Kidney glomerular epithelial cell (primary cell): Measurements from ENCODE around the gene RFX7.

Experiments
- DNase-seq: peaks from one replicate; lab custom pipeline; 2025; lab: John Stamatoyannopoulos, UW

The RFX7 gene

GRCh38 chr15:56244038-56244810 lies 545 bp upstream of the RFX7 start:
- peak; percentile 65 for DNase-seq

DNA sequence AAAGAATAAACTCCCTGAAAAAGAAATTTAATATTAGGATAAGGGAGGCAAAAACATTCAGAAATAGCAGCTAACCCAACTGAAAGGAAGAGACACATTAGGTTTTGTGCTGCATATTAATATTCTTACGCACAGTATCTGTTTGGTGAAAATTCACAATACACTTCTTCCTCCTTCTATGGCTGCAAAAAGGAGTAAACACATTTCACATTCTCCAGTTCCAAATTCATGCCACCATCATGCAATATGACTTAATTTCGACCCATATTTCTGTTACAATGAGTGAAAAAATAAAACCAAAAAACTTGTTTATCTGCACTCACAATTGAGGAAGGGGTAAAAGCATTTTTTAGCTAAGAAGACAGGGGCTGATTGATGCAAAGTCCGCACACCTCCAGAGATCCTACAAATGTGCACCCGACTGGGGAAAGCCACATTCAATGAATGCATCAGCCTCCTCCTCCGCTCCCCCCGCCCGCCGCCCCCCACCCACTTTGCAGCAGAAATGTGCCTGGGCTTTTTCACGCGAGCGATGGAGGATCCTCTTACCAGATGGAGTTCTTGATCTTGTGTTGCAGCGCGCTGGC lies 1.0 kb downstream of the RFX7 start:
- DNase-seq, result no peak

DNA sequence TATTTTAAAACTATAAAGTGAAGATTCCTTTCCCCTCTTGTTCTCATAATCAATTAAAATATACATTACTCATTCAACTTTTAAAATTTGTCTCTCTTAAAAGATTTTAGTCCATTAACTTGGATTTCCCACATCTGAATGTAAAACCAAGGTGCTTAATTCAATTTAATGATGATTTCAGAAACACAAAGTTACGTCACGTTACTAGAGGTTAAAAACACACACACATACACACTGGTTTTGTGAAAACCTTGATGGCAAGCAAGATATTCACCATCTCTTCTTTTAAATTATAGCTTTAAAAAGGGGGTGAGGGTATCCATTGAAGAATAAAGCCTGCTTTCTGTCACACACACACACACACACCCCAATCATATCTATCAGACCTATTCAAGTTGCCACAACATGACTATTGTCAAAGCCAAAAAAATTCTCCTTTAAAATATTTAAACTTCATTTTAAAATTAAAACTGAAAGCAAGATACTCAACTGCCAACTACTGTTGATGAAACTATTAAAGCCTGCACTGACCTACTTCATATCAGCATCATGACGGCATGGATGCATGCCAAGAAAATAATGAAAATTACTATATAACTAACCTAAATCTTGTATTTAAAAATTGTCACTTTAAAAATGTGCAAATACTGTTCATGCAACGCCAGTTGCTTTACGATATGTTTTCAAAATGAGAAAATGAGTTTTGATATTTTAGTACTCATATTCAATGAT lies 2.1 kb downstream of the RFX7 start:
- no peak for DNase-seq

GRCh38 chr15:56240390-56240789 lies 3.3 kb downstream of the RFX7 start:
- DNase-seq, result no peak

- DNase-seq, result no peak
Observed at GRCh38 chr15:56236197-56236596, 7.5 kb downstream of the RFX7 start.

GRCh38 chr15:56234804-56235203 lies 8.9 kb downstream of the RFX7 start:
- no peak for DNase-seq

GRCh38 chr15:56233549-56233948 lies 10.1 kb downstream of the RFX7 start:
- no peak for DNase-seq

- no peak for DNase-seq
Observed at GRCh38 chr15:56232058-56232457, 11.6 kb downstream of the RFX7 start.

GRCh38 chr15:56228854-56229253 lies 14.8 kb downstream of the RFX7 start:
- no peak for DNase-seq

- no peak for DNase-seq
Observed at GRCh38 chr15:56228352-56228751, 15.3 kb downstream of the RFX7 start.

DNA sequence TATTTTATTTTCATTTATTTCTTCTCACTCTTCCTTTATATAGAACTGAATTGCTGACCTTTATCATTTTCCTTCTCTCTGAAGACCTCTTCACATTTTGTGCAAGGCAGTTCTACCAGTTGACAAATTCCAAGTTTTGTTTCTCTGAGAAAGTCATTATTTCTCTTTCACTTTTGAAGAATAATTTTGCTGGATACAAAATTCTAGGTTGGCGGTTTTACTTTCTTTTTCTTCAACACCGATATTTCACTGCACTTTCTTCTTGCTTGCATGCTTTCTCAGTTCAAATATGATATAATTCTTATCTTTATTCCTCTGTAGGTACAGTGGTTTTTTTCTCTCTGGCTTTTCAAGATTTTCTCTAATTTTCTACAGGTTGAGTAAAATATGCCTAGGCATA lies 15.9 kb downstream of the RFX7 start:
- no peak for DNase-seq

DNA sequence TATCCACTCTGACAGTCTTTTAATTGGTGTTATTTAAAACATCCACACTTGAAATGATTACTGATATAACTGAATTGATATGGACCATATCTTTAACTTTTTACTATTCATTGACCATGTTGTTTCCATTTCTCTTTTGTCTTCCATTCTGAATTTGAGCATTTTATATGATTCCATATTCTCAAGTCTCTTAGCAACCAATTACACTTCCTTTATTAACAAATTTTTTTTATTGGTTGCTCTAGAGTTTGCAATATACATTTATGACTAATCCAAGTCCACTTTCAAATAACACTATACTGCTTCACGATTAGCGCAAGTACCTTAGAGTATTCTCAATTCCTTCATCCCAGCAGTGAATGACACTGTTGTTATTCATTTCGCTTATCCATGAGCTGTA lies 16.4 kb downstream of the RFX7 start:
- no peak for DNase-seq

DNA sequence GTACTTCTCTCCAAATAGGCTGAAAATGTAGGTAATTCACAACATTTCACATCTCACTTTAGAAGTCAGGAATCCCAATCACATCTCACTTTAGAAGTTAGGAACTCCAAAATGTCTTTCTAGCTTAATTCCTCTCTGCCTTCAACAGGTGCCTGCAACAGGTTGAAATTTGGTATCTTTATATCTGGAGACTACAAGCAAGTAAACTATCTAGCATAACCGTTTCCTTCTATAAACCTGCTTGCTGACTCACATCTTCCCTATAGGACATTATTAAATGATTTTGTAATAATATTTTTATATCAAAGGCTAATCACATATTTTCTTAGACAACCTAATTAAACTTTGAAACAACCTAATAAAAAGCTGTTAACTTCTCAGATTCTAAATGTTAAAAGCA lies 18.2 kb downstream of the RFX7 start:
- no peak for DNase-seq

DNA sequence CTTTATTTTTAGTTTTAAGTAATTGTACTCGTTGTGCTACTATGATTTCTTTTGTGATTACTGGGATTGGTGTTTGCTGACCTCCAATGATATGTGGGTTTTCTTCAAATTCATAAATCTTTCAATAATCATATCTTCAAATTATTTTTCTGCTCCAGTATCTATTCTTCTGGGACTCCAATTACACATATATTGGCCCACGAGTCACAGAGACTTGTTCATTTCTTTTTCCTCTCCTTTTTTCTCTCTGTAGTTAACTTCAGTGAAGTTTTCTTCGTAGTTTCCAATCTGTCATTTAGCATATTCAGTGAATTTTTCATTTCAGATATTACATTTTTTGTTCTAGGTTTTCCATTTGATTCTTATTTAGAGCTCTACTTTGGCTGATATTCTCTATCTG lies 21.4 kb downstream of the RFX7 start:
- no peak for DNase-seq

DNA sequence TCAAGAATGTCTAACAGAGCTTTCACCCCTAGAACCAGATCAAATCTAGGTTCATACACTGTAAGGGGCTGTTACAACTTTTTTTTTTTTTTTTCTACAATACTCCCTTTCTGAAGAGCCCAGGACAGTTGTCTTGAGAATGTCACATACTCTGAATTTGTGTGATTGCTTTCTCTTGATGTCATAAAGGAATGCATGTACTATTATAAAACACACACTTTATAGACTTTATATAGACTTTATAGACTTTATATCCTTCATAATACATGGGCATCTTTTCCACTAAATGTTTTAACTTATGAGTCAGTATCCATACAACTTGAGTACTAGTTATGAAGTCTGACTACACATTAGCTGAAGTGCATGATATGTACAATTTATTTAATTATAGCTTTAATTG lies 26.3 kb downstream of the RFX7 start:
- DNase-seq, result no peak

DNA sequence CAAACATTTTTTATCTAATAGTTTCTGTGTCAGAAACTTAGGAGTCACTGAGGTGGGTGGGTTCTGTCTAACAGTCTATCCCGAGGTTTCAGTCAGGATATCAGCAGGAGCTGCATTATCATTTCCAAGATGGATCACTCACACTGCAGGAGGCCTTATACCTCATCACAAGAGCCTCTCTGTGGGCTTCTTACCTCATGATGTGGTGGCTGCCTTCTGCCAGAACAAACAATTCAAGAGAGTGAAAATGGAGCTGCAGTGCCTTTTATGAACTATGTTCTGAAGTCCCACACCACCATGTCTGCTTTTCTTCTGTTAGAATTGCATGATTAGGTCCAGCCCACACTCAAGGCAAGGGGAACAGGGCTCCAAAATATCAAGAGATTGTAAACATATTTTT lies 27.9 kb downstream of the RFX7 start:
- DNase-seq, result peak; percentile 61

GRCh38 chr15:56211960-56212550 lies 31.6 kb downstream of the RFX7 start:
- DNase-seq, result no peak

DNA sequence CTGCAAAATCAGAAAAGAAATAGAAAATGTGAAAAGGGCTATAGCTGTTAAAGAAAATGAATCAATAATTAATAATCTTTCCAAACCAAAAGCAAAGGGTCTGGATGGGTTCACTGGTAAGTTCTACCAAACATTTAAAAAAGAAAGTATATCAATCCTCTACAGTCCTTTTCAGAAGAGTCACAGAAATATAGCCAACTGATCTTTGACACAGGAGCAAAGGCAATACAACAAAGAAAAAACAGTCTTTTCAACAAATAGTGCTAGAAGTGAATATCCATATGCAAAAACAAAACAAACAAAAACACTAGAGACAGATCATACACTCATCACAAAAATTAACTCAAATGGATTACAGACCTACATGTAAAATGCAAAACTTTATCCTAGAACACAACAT lies 32.6 kb downstream of the RFX7 start:
- DNase-seq, result no peak

DNA sequence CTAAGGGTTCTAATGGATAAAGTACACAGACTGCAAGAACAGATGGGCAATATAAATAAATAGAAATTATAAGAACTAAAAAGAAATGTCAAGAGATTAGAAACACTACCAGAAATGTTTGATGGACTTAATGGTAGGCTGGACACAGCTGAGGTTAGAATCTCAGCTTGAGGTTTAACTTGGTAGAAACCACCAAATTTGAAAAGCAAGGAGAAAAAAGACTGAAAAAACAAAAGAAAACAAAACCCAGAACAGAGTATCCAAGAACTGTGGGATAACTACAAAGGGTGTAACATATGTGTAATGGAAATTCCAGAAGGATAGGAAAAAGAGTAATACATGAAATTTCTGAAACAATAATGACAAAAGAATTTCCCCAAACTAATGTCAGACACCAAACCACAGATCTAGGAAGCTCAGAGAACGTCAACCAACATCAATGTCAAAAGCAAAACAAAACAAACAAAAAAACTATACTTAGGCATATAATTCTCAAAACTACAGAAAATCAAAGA lies 35.0 kb downstream of the RFX7 start:
- no peak for DNase-seq

DNA sequence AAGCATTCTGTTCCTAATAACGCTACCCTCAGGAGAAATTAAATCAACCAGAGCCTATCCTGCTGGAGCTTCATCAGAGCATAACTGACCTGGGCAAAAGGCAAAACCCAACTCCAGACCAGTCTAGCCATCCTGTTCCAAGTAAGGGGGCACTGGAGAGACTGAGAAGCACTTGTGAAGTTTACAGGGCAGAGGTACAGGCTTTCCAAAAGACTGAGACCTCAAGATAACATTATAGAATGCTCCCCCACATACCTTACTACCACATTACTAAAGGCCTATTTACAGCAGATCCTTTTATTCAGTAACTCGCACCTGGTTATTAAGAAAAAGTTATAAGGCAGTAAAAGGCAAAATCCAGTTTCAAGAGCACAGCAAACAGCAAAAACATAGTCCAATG lies 35.5 kb downstream of the RFX7 start:
- no peak for DNase-seq

DNA sequence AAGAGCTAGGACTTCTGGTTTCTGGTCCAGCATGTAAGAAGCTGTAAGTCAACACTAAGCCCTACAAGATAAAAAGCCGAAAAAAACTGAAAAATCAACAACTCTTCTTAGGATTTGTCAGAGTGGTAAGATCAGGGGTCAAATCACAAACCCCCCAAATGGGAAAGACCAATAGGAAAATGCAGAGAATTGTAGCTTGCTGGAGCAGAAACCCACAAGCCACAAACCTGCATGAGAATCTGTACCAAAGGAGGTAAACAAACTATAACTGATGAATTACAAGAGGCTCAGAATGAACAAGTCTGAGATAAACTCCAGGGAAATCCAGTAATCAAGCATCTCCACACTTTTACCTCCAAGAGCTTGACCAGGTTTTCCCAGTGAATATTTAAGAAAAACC lies 36.0 kb downstream of the RFX7 start:
- peak; percentile 25 for DNase-seq

DNA sequence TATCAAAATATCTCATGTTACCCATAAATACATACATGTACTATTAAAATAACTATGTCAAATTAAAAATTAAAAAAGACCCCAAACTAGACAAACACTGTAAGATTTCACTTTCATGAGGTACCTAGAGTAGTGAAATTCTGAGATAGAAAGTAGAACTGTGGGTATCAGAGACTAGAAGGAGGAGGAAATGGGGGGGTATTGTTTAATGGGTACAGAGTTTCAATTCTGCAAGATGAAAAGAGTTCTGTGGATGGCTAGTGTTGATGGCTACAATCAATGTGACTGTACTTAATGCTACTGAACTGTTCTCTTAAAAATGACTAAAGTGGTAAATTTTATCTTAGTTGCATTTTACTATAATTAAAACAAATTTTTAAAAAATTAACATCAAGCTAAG lies 36.6 kb downstream of the RFX7 start:
- no peak for DNase-seq
